ENCODE data around the gene NCF2.

NCF2 gene

DNA sequence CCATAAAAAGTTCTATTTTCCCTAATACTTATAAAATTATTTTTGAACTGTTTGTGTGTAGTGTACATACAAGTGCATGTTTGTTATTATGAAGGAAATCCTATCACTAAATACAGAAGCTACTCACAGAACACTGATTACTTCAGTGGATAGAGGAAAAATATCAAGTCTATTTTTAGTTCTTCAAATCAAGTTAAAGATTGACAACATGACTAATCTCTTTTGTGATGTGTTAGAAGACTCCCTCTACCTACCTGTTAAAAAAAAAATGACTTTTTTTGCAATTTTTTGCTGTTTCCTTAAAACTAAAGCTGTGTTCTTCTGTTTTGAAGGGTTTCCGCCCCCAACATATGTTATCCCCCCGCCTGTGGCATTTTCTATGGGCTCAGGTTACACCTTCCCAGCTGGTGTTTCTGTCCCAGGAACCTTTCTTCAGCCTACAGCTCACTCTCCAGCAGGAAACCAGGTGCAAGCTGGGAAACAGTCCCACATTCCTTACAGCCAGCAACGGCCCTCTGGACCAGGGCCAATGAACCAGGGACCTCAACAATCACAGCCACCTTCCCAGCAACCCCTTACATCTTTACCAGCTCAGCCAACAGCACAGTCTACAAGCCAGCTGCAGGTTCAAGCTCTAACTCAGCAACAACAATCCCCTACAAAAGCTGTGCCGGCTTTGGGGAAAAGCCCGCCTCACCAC, 45.5 kb downstream of the NCF2 start:
- H3K27ac ChIP-seq (ENCODE audit: low read depth, low read length) = no peak overlapping the region
- H3K36me3 ChIP-seq (ENCODE audit: control insufficient read depth in 1 of 2, insufficient read depth in 2 of 2, low read length in 2 of 2) = peaks cover 52 to 79% of the 10 kb centered on the region in 2 donors
- no peaks in the 10 kb centered on the region for H3K4me1 ChIP-seq (ENCODE audit: control insufficient read depth in 1 of 2, insufficient read depth in 2 of 2, low read length in 2 of 2)
- H3K27me3 ChIP-seq (ENCODE audit: control insufficient read depth in 1 of 2, insufficient read depth in 2 of 2, low read length in 2 of 2) = no peaks in the 10 kb centered on the region
- no peak overlapping the region for H3K4me3 ChIP-seq (ENCODE audit: low read depth in 1 of 2, low read length in 2 of 2)
- H3K9ac ChIP-seq (ENCODE audit: low read depth in 1 of 2, low read length in 2 of 2) = no peak overlapping the region
- no peaks in the 10 kb centered on the region for H3K9me3 ChIP-seq (ENCODE audit: control insufficient read depth in 1 of 2, low read length in 2 of 2)

- no peak overlapping the region for H3K9ac ChIP-seq (ENCODE audit: low read depth in 1 of 2, low read length in 2 of 2)
- H3K36me3 ChIP-seq (ENCODE audit: control insufficient read depth in 1 of 2, insufficient read depth in 2 of 2, low read length in 2 of 2) = peaks cover 60 to 78% of the 10 kb centered on the region in 2 donors
- H3K9me3 ChIP-seq (ENCODE audit: control insufficient read depth in 1 of 2, low read length in 2 of 2) = no peaks in the 10 kb centered on the region
- H3K27ac ChIP-seq (ENCODE audit: low read depth, low read length) = no peak overlapping the region
- no peaks in the 10 kb centered on the region for H3K4me1 ChIP-seq (ENCODE audit: control insufficient read depth in 1 of 2, insufficient read depth in 2 of 2, low read length in 2 of 2)
- H3K4me3 ChIP-seq (ENCODE audit: low read depth in 1 of 2, low read length in 2 of 2) = no peak overlapping the region
- no peaks in the 10 kb centered on the region for H3K27me3 ChIP-seq (ENCODE audit: control insufficient read depth in 1 of 2, insufficient read depth in 2 of 2, low read length in 2 of 2)
These were observed 46.5 kb downstream of the NCF2 start for GRCh38 chr1:183543619-183544204.

DNA sequence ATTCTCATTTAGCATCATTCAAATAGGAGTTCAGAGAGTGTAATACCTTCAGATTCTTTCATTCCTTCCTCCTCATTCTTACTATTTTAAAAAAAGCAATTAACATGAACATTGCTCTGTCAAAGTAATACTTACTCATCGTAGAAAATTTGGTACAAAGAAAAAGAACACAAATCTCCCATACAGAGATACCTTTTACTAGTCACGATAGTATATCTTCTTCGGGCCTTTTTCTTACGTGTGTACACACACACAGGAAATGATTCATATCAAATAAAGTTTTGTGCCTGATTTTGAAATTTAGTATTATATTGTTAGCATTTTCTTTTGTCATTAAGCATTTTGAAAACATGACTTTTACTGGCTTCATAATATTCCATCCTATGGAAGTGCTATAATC, 52.9 kb downstream of the NCF2 start:
- no peak overlapping the region for H3K27ac ChIP-seq (ENCODE audit: low read depth, low read length)
- H3K36me3 ChIP-seq (ENCODE audit: control insufficient read depth in 1 of 2, insufficient read depth in 2 of 2, low read length in 2 of 2) = peaks cover 33 to 89% of the 10 kb centered on the region in 2 donors
- no peak overlapping the region for H3K9ac ChIP-seq (ENCODE audit: low read depth in 1 of 2, low read length in 2 of 2)
- H3K9me3 ChIP-seq (ENCODE audit: control insufficient read depth in 1 of 2, low read length in 2 of 2) = no peaks in the 10 kb centered on the region
- H3K4me3 ChIP-seq (ENCODE audit: low read depth in 1 of 2, low read length in 2 of 2) = no peak overlapping the region
- no peaks in the 10 kb centered on the region for H3K27me3 ChIP-seq (ENCODE audit: control insufficient read depth in 1 of 2, insufficient read depth in 2 of 2, low read length in 2 of 2)
- no peaks in the 10 kb centered on the region for H3K4me1 ChIP-seq (ENCODE audit: control insufficient read depth in 1 of 2, insufficient read depth in 2 of 2, low read length in 2 of 2)

DNA sequence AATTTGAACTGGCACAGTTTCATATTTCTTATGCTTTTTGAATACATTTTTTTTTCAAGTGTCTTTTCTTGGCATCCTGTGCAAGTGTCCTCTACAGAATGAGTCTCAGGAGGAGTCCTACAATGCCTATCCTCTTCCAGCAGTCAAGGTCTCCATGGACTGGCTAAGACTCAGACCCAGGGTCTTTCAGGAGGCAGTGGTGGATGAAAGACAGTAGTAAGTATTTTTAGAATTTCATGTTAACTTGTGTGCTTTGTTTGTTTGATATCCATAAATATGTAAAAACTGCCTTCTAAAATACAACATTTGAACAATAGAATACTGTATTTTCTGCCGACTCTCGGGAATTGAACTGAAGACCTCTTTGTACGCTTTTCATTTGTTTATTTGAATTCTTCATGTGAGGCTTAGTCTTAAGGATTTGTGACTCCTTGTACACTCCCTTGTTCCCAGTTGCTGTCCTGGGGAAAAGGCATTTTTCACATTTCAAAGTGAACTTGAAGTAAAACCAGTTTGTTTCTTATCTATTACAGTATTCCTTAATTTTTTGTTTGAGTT, 56.6 kb downstream of the NCF2 start:
- Histone ChIP-seq H3K36me3 (ENCODE audit: control insufficient read depth in 1 of 2, insufficient read depth in 2 of 2, low read length in 2 of 2) (peaks cover 17 to 83% of the 10 kb centered on the region in 2 donors), H3K4me1 (ENCODE audit: control insufficient read depth in 1 of 2, insufficient read depth in 2 of 2, low read length in 2 of 2) (no peaks in the 10 kb centered on the region), H3K9ac (ENCODE audit: low read depth in 1 of 2, low read length in 2 of 2) (no peak overlapping the region), H3K27me3 (ENCODE audit: control insufficient read depth in 1 of 2, insufficient read depth in 2 of 2, low read length in 2 of 2) (no peaks in the 10 kb centered on the region), H3K9me3 (ENCODE audit: control insufficient read depth in 1 of 2, low read length in 2 of 2) (no peaks in the 10 kb centered on the region), H3K4me3 (ENCODE audit: low read depth in 1 of 2, low read length in 2 of 2) (no peak overlapping the region), H3K27ac (ENCODE audit: low read depth, low read length) (no peak overlapping the region)

DNA sequence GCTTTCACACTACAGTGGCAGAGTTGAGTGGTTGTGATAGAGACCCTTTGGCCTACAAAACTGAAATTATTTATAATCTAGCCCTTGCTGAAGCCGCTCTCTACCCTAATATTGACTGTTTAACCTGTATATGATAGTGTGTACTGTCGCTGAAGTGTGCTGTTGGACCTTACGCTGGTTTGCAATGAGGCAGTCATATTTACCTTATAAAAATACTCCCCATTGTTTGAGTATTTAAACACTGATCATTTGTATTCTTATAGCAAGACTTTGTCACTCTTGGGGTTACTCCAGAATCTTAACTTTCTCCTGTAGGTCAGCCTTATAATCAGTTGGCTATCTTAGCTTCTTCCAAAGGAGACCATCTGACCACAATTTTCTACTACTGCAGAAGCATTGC, 61.7 kb downstream of the NCF2 start:
- H3K9me3 ChIP-seq (ENCODE audit: control insufficient read depth in 1 of 2, low read length in 2 of 2) = no peaks in the 10 kb centered on the region
- H3K4me3 ChIP-seq (ENCODE audit: low read depth in 1 of 2, low read length in 2 of 2) = no peak overlapping the region
- peaks cover 14 to 55% of the 10 kb centered on the region in 2 donors for H3K36me3 ChIP-seq (ENCODE audit: control insufficient read depth in 1 of 2, insufficient read depth in 2 of 2, low read length in 2 of 2)
- H3K27me3 ChIP-seq (ENCODE audit: control insufficient read depth in 1 of 2, insufficient read depth in 2 of 2, low read length in 2 of 2) = no peaks in the 10 kb centered on the region
- no peak overlapping the region for H3K9ac ChIP-seq (ENCODE audit: low read depth in 1 of 2, low read length in 2 of 2)
- H3K27ac ChIP-seq (ENCODE audit: low read depth, low read length) = no peak overlapping the region
- no peaks in the 10 kb centered on the region for H3K4me1 ChIP-seq (ENCODE audit: control insufficient read depth in 1 of 2, insufficient read depth in 2 of 2, low read length in 2 of 2)

- Histone ChIP-seq H3K9me3 (ENCODE audit: control insufficient read depth in 1 of 2, low read length in 2 of 2) (no peaks in the 10 kb centered on the region), H3K4me3 (ENCODE audit: low read depth in 1 of 2, low read length in 2 of 2) (no peak overlapping the region), H3K36me3 (ENCODE audit: control insufficient read depth in 1 of 2, insufficient read depth in 2 of 2, low read length in 2 of 2) (peaks cover 14 to 40% of the 10 kb centered on the region in 2 donors), H3K27ac (ENCODE audit: low read depth, low read length) (no peak overlapping the region), H3K27me3 (ENCODE audit: control insufficient read depth in 1 of 2, insufficient read depth in 2 of 2, low read length in 2 of 2) (no peaks in the 10 kb centered on the region), H3K9ac (ENCODE audit: low read depth in 1 of 2, low read length in 2 of 2) (no peak overlapping the region), H3K4me1 (ENCODE audit: control insufficient read depth in 1 of 2, insufficient read depth in 2 of 2, low read length in 2 of 2) (no peaks in the 10 kb centered on the region)
These were observed 68.2 kb downstream of the NCF2 start for GRCh38 chr1:183522104-183522503.

DNA sequence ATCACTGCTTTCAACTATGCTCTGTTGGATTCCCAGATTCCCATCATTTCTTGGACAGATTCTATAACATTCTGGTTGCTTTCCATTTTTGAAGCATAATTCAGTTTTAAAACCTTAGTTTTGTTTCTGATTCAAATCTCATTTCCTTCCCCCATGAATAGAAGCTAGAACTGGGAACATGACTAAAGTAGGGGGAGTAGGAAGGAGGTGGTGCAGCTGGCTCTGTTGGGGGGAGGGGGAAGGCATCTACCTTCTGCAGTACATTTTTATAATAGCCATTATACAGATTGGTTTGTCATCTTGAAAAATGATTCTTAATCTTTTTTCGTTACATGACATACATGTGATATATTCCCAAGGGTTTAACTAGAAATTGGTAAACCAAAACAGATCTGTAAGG, 69.9 kb downstream of the NCF2 start:
- no peak overlapping the region for H3K9ac ChIP-seq (ENCODE audit: low read depth in 1 of 2, low read length in 2 of 2)
- H3K27me3 ChIP-seq (ENCODE audit: control insufficient read depth in 1 of 2, insufficient read depth in 2 of 2, low read length in 2 of 2) = no peaks in the 10 kb centered on the region
- no peaks in the 10 kb centered on the region for H3K4me1 ChIP-seq (ENCODE audit: control insufficient read depth in 1 of 2, insufficient read depth in 2 of 2, low read length in 2 of 2)
- H3K27ac ChIP-seq (ENCODE audit: low read depth, low read length) = no peak overlapping the region
- no peaks in the 10 kb centered on the region for H3K9me3 ChIP-seq (ENCODE audit: control insufficient read depth in 1 of 2, low read length in 2 of 2)
- H3K36me3 ChIP-seq (ENCODE audit: control insufficient read depth in 1 of 2, insufficient read depth in 2 of 2, low read length in 2 of 2) = peaks cover 14 to 38% of the 10 kb centered on the region in 2 donors
- no peak overlapping the region for H3K4me3 ChIP-seq (ENCODE audit: low read depth in 1 of 2, low read length in 2 of 2)

GRCh38 chr1:183517401-183517800, 72.9 kb downstream of the NCF2 start:
- Histone ChIP-seq H3K4me1 (ENCODE audit: control insufficient read depth in 1 of 2, insufficient read depth in 2 of 2, low read length in 2 of 2) (peaks cover 0 to 13% of the 10 kb centered on the region in 2 donors), H3K27me3 (ENCODE audit: control insufficient read depth in 1 of 2, insufficient read depth in 2 of 2, low read length in 2 of 2) (no peaks in the 10 kb centered on the region), H3K27ac (ENCODE audit: low read depth, low read length) (no peak overlapping the region), H3K4me3 (ENCODE audit: low read depth in 1 of 2, low read length in 2 of 2) (no peak overlapping the region), H3K9ac (ENCODE audit: low read depth in 1 of 2, low read length in 2 of 2) (no peak overlapping the region), H3K36me3 (ENCODE audit: control insufficient read depth in 1 of 2, insufficient read depth in 2 of 2, low read length in 2 of 2) (peaks cover 14 to 38% of the 10 kb centered on the region in 2 donors), H3K9me3 (ENCODE audit: control insufficient read depth in 1 of 2, low read length in 2 of 2) (no peaks in the 10 kb centered on the region)

DNA sequence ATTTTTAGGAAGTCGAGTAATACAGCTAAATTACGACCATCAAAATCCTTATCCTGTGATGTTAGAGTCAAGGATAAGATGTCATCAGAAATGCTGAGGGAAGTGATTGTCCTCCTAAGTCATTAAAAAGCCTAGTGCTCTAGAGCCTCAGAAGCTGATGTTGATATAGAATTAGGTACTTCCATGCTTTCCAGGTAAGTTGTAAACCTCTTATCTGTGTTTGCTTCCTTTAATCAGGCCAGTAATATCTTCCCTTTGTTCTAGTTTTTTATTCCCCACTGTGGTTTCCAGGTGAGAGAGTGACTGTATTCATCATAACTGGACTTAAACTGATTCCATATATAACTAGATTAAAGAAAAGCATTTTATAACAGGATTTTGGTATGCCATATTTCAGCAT, 73.5 kb downstream of the NCF2 start:
- H3K9me3 ChIP-seq (ENCODE audit: control insufficient read depth in 1 of 2, low read length in 2 of 2) = no peaks in the 10 kb centered on the region
- peaks cover 14 to 38% of the 10 kb centered on the region in 2 donors for H3K36me3 ChIP-seq (ENCODE audit: control insufficient read depth in 1 of 2, insufficient read depth in 2 of 2, low read length in 2 of 2)
- no peak overlapping the region for H3K27ac ChIP-seq (ENCODE audit: low read depth, low read length)
- H3K4me3 ChIP-seq (ENCODE audit: low read depth in 1 of 2, low read length in 2 of 2) = no peak overlapping the region
- H3K9ac ChIP-seq (ENCODE audit: low read depth in 1 of 2, low read length in 2 of 2) = no peak overlapping the region
- H3K27me3 ChIP-seq (ENCODE audit: control insufficient read depth in 1 of 2, insufficient read depth in 2 of 2, low read length in 2 of 2) = no peaks in the 10 kb centered on the region
- peaks cover 0 to 13% of the 10 kb centered on the region in 2 donors for H3K4me1 ChIP-seq (ENCODE audit: control insufficient read depth in 1 of 2, insufficient read depth in 2 of 2, low read length in 2 of 2)

GRCh38 chr1:183515002-183515689, 75.1 kb downstream of the NCF2 start:
- H3K4me3 ChIP-seq (ENCODE audit: low read depth in 1 of 2, low read length in 2 of 2) = no peak overlapping the region
- H3K9ac ChIP-seq (ENCODE audit: low read depth in 1 of 2, low read length in 2 of 2) = no peak overlapping the region
- no peaks in the 10 kb centered on the region for H3K9me3 ChIP-seq (ENCODE audit: control insufficient read depth in 1 of 2, low read length in 2 of 2)
- H3K4me1 ChIP-seq (ENCODE audit: control insufficient read depth in 1 of 2, insufficient read depth in 2 of 2, low read length in 2 of 2) = peaks cover 0 to 13% of the 10 kb centered on the region in 2 donors
- H3K27me3 ChIP-seq (ENCODE audit: control insufficient read depth in 1 of 2, insufficient read depth in 2 of 2, low read length in 2 of 2) = no peaks in the 10 kb centered on the region
- H3K27ac ChIP-seq (ENCODE audit: low read depth, low read length) = no peak overlapping the region
- H3K36me3 ChIP-seq (ENCODE audit: control insufficient read depth in 1 of 2, insufficient read depth in 2 of 2, low read length in 2 of 2) = peaks cover 14 to 27% of the 10 kb centered on the region in 2 donors
